ENCODE results near the gene DUSP23. TPM values are rescaled to one million over a fixed set of nuclear protein-coding genes. Genes with fewer than 3 reads are reported as not detected.

DUSP23 gene
- total RNA-seq: 100 to 1,000 TPM in 6 of 9 donors, 10 to 100 TPM in 3; 52.5 to 260 (median 121) TPM
- 100 to 1,000 TPM in 1 of 3 donors, 10 to 100 TPM in 2; 28.3 to 217 (median 75.8) TPM for polyA plus RNA-seq
- long read RNA-seq, donor 1, transcript DUSP23-202 (3 exons, 694 nt): major isoform, 12 of 25 reads
- long read RNA-seq, donor 1, transcript DUSP23-201 (2 exons, 756 nt): major isoform, 12 of 25 reads
- long read RNA-seq, donor 1, partial matches to known transcripts: 0 of 25 reads
- long read RNA-seq, donor 1, other reads (novel, unspliced or antisense): 0 of 25 reads
- long read RNA-seq, donor 2, transcript DUSP23-202 (3 exons, 694 nt): major isoform, 10 of 19 reads
- long read RNA-seq, donor 2, transcript DUSP23-201 (2 exons, 756 nt): minor isoform, 8 of 19 reads
- long read RNA-seq, donor 2, partial matches to known transcripts: 0 of 19 reads
- long read RNA-seq, donor 2, other reads (novel, unspliced or antisense): 0 of 19 reads
- long read RNA-seq, donor 3, transcript DUSP23-201 (2 exons, 756 nt): minor isoform, 6 of 23 reads
- long read RNA-seq, donor 3, transcript DUSP23-202 (3 exons, 694 nt): major isoform, 17 of 23 reads
- long read RNA-seq, donor 3, partial matches to known transcripts: 0 of 23 reads
- long read RNA-seq, donor 3, other reads (novel, unspliced or antisense): 0 of 23 reads
- long read RNA-seq, donor 4, transcript DUSP23-202 (3 exons, 694 nt): minor isoform, 32 of 129 reads
- long read RNA-seq, donor 4, transcript DUSP23-201 (2 exons, 756 nt): major isoform, 90 of 129 reads
- long read RNA-seq, donor 4, transcript DUSP23-203 (3 exons, 729 nt): minor isoform, 5 of 129 reads
- long read RNA-seq, donor 4, partial matches to known transcripts: 0 of 129 reads
- long read RNA-seq, donor 4, other reads (novel, unspliced or antisense): 2 of 129 reads
- long read RNA-seq, donor 5, transcript DUSP23-203 (3 exons, 729 nt): minor isoform, 7 of 230 reads
- long read RNA-seq, donor 5, transcript DUSP23-201 (2 exons, 756 nt): major isoform, 151 of 230 reads
- long read RNA-seq, donor 5, transcript DUSP23-202 (3 exons, 694 nt): minor isoform, 68 of 230 reads
- long read RNA-seq, donor 5, partial matches to known transcripts: 0 of 230 reads
- long read RNA-seq, donor 5, other reads (novel, unspliced or antisense): 4 of 230 reads
- long read RNA-seq, donor 6, transcript DUSP23-201 (2 exons, 756 nt): major isoform, 46 of 75 reads
- long read RNA-seq, donor 6, transcript DUSP23-202 (3 exons, 694 nt): minor isoform, 26 of 75 reads
- long read RNA-seq, donor 6, partial matches to known transcripts: 1 of 75 reads
- long read RNA-seq, donor 6, other reads (novel, unspliced or antisense): 1 of 75 reads
- long read RNA-seq, donor 7, transcript DUSP23-202 (3 exons, 694 nt): minor isoform, 7 of 16 reads
- long read RNA-seq, donor 7, transcript DUSP23-201 (2 exons, 756 nt): major isoform, 8 of 16 reads
- long read RNA-seq, donor 7, partial matches to known transcripts: 0 of 16 reads
- long read RNA-seq, donor 7, other reads (novel, unspliced or antisense): 0 of 16 reads
- long read RNA-seq, donor 8, transcript DUSP23-202 (3 exons, 694 nt): major isoform, 21 of 43 reads
- long read RNA-seq, donor 8, transcript DUSP23-201 (2 exons, 756 nt): minor isoform, 20 of 43 reads
- long read RNA-seq, donor 8, partial matches to known transcripts: 0 of 43 reads
- long read RNA-seq, donor 8, other reads (novel, unspliced or antisense): 0 of 43 reads
- long read RNA-seq, donor 9, transcript DUSP23-202 (3 exons, 694 nt): minor isoform, 7 of 22 reads
- long read RNA-seq, donor 9, transcript DUSP23-201 (2 exons, 756 nt): major isoform, 14 of 22 reads
- long read RNA-seq, donor 9, partial matches to known transcripts: 0 of 22 reads
- long read RNA-seq, donor 9, other reads (novel, unspliced or antisense): 0 of 22 reads
- long read RNA-seq, donor 10, transcript DUSP23-202 (3 exons, 694 nt): major isoform, 10 of 15 reads
- long read RNA-seq, donor 10, transcript DUSP23-201 (2 exons, 756 nt): minor isoform, 5 of 15 reads
- long read RNA-seq, donor 10, partial matches to known transcripts: 0 of 15 reads
- long read RNA-seq, donor 10, other reads (novel, unspliced or antisense): 0 of 15 reads

GRCh38 chr1:159780583-159781582, at the start of gene DUSP23:
TSS of gene DUSP23 (plus strand) at chr1:159780962. CDS start at chr1:159781101, 139 bp downstream.
- TF ChIP-seq POLR2A (IDR thresholded peaks at IDR 0.05) (peak; percentile 48 to 76), CTCF (IDR thresholded peaks at IDR 0.05) (peak; percentile 80 to 97 (median 96))
- peaks cover 6 to 24% of the 10 kb centered on the region in 2 donors for H3K4me1 ChIP-seq (replicated peaks in 1 of 2)
- peak within 1 kb of the TSS; percentile 35 to 87 (median 60) for H3K4me3 ChIP-seq
- H3K27ac ChIP-seq: peak within 1 kb of the TSS; percentile 29 to 92 (median 63)
- intact Hi-C loops (cut with DNase I): no loop called here
- H3K9me3 ChIP-seq (replicated peaks in 1 of 3): no peaks in the 10 kb centered on the region
- DNase-seq: peak; percentile 98 to 99 (median 98)
- no peaks in the 10 kb centered on the region for H3K36me3 ChIP-seq (replicated peaks in 1 of 2)
- 1 to 10% (median 6%) methylated on average over 12 to 88 of the region's 88 CpGs for WGBS, 4 donors
- H3K27me3 ChIP-seq: no peaks in the 10 kb centered on the region

- Histone ChIP-seq H3K27me3 (no peaks in the 10 kb centered on the region), H3K9me3 (replicated peaks in 1 of 3) (no peaks in the 10 kb centered on the region), H3K36me3 (replicated peaks in 1 of 2) (no peaks in the 10 kb centered on the region), H3K4me3 (no peak overlapping the region), H3K4me1 (replicated peaks in 1 of 2) (peaks cover 0 to 10% of the 10 kb centered on the region in 2 donors), H3K27ac (no peak overlapping the region)
- TF ChIP-seq POLR2A (IDR thresholded peaks at IDR 0.05) (no peak), CTCF (IDR thresholded peaks at IDR 0.05) (no peak)
- no peak for DNase-seq
- WGBS, 4 donors: 83 to 92% (median 88%) methylated on average over 4 of the region's 4 CpGs
- intact Hi-C loops (cut with DNase I): no loop called here
Observed at GRCh38 chr1:159737238-159737916, 43.4 kb upstream of the DUSP23 start.
